ENCODE data around the gene PABPN1L. TPM values are rescaled to one million over a fixed set of nuclear protein-coding genes. Genes with fewer than 3 reads are reported as not detected.

The PABPN1L gene
- total and polyA plus RNA-seq, 7 donors: not detected

DNA sequence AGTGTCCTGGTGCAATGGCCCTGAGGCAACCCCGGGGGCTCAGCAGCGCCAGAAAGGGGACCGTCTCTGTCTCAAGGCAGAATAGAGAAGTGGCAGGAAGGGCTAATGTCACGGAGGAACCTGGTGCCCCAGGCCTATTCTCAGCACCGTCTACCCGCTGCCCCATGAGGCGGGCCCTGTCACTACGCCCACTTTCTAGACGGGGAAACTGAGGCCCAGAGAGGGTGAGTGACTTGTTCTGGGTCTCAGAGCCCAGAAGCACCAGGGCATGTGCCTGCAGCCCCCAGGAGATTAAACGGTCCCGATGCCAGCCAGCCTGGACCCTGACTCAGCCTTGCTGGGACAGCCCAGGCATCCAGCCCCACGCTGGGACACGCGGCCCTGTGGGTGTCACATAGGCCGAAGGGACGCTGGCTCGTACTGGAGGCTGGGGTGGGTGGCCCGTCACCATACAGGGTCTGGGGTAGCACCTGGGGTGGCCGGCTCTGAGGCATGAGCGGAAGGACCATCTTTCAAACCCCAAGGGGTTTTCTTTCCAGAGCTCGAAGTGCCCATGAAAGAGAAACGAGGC, 40.2 kb upstream of the PABPN1L start:
- H3K9me3 ChIP-seq: no peaks in the 10 kb centered on the region
- DNase-seq: no peak
- H3K4me1 ChIP-seq: peaks cover 24% of the 10 kb centered on the region
- intact Hi-C loops (cut with DNase I): no loop called here
- no peak overlapping the region for H3K27ac ChIP-seq
- 88 to 94% (median 92%) methylated on average over 22 of the region's 22 CpGs for WGBS, 3 donors
- H3K36me3 ChIP-seq (ENCODE audit: insufficient read depth in 1 of 2, low read depth in 1 of 2): no peaks in the 10 kb centered on the region
- ATAC-seq: no peak
- H3K4me3 ChIP-seq: no peak overlapping the region
- no peaks in the 10 kb centered on the region for H3K27me3 ChIP-seq (ENCODE audit: insufficient read depth in 3 of 3, low read length in 2 of 3)
- TF ChIP-seq, protein P1, sequence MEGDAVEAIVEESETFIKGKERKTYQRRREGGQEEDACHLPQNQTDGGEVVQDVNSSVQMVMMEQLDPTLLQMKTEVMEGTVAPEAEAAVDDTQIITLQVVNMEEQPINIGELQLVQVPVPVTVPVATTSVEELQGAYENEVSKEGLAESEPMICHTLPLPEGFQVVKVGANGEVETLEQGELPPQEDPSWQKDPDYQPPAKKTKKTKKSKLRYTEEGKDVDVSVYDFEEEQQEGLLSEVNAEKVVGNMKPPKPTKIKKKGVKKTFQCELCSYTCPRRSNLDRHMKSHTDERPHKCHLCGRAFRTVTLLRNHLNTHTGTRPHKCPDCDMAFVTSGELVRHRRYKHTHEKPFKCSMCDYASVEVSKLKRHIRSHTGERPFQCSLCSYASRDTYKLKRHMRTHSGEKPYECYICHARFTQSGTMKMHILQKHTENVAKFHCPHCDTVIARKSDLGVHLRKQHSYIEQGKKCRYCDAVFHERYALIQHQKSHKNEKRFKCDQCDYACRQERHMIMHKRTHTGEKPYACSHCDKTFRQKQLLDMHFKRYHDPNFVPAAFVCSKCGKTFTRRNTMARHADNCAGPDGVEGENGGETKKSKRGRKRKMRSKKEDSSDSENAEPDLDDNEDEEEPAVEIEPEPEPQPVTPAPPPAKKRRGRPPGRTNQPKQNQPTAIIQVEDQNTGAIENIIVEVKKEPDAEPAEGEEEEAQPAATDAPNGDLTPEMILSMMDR (IDR thresholded peaks at IDR 0.05): no peak

DNA sequence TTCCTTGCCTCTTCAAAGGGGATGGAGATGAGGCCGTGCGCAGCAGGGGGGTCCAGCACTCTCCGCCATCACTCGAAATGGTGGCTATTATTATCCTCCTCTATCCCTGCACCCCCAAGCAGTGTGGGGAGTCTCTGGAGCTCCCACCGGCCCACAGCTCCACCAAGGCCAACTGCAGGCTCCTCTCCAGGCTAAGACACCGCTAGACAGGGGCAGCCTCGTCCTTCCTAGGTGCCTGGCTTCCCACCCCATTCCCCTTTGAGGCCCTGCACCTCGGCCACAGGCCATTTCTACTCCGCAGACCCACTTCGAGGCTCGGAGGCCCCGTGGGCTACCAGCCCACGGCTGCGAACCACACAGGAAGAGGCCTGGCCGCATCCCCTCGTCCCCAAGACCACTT, 39.6 kb upstream of the PABPN1L start:
- H3K9me3 ChIP-seq: no peaks in the 10 kb centered on the region
- no peaks in the 10 kb centered on the region for H3K36me3 ChIP-seq (ENCODE audit: insufficient read depth in 1 of 2, low read depth in 1 of 2)
- H3K27me3 ChIP-seq (ENCODE audit: insufficient read depth in 3 of 3, low read length in 2 of 3): no peaks in the 10 kb centered on the region
- DNase-seq: no peak
- no peak overlapping the region for H3K4me3 ChIP-seq
- TF ChIP-seq, protein P1 (IDR thresholded peaks at IDR 0.05): no peak
- 87 to 94% (median 93%) methylated on average over 16 of the region's 16 CpGs for WGBS, 3 donors
- H3K27ac ChIP-seq: no peak overlapping the region
- H3K4me1 ChIP-seq: peaks cover 24% of the 10 kb centered on the region
- no peak for ATAC-seq
- intact Hi-C loops (cut with DNase I): no loop called here

DNA sequence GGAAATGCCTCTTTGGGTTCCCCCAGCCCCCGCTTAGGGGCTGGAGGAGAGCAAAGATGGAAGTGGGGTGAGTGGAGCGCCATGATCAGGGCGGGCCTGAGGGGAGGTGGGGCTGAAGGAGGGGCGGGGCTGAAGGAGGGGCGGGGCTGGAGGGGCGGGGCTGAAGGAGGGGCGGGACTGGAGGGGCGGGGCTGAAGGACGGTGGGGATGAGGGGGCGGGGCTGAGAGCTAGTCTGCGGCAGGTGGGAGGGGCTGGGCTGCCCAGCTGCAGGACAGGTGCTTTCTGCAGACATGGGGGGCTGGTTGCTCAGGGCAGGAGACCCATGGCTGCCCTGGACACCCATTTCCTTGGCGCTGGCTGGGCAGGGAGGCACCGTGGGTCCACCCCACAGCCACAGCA, 39.1 kb upstream of the PABPN1L start:
- DNase-seq: no peak
- no peak for ATAC-seq
- H3K9me3 ChIP-seq: no peaks in the 10 kb centered on the region
- no peak overlapping the region for H3K4me3 ChIP-seq
- no peak overlapping the region for H3K27ac ChIP-seq
- TF ChIP-seq, protein P1 (IDR thresholded peaks at IDR 0.05): no peak
- peaks cover 24% of the 10 kb centered on the region for H3K4me1 ChIP-seq
- no peaks in the 10 kb centered on the region for H3K27me3 ChIP-seq (ENCODE audit: insufficient read depth in 3 of 3, low read length in 2 of 3)
- H3K36me3 ChIP-seq (ENCODE audit: insufficient read depth in 1 of 2, low read depth in 1 of 2): no peaks in the 10 kb centered on the region
- WGBS, 3 donors: 61 to 85% (median 65%) methylated on average over 8 to 13 of the region's 13 CpGs
- intact Hi-C loops (cut with DNase I): no loop called here

DNA sequence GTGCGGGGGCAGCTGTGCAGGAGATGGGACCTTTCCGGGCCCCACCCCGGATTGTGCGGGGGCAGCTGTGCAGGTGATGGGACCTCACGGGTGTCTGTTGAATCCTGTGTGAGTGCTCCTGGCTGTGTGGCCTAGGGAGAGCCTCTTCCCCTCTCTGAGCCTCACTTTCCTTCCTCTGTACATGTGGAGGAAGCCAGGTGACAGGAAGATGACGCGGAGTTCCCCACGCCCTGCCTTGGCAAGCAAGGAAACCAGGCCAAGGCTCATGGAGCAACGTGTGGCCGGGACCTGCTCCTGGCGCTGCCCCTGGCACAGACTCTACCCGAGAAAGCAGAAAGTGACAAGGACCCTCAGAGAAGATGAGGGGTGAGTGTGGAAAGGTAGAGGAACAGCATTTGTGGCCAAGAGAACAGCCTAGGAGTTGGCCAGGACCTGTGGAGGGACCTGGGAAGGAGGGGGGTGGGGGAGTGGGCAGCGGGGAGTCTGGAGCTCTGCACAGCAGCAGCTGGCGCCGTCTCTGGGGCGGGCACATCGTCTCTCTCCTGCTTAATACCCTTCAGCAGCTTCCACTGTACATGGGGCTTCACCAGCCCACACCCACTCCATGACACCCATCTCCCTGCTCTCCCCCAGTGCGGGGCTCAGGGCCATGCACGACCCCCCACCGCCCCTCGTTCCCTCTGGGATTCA, 38.4 kb upstream of the PABPN1L start:
- WGBS, 3 donors: 63 to 79% (median 73%) methylated on average over 18 to 21 of the region's 21 CpGs

More for the DNA sequence above, 38.4 kb upstream of the PABPN1L start:
- Histone ChIP-seq H3K4me3 (no peak overlapping the region), H3K9me3 (no peaks in the 10 kb centered on the region), H3K27me3 (ENCODE audit: insufficient read depth in 3 of 3, low read length in 2 of 3) (no peaks in the 10 kb centered on the region), H3K27ac (peak overlapping the region; percentile 16), H3K4me1 (peaks cover 24% of the 10 kb centered on the region), H3K36me3 (ENCODE audit: insufficient read depth in 1 of 2, low read depth in 1 of 2) (no peaks in the 10 kb centered on the region)
- TF ChIP-seq, protein P1 (IDR thresholded peaks at IDR 0.05): no peak
- intact Hi-C loops (cut with DNase I): loop anchor here in 1 of 2 donors (5.0 kb wide), 1 partner anchor 48 kb away; the partner anchor contains the start of genes GALNS and TRAPPC2L
- ATAC-seq: no peak
- DNase-seq: no peak

Measured in psoas muscle (tissue), 8 donors.